Mesendoderm (in vitro differentiated cells): ENCODE results near the gene CFAP20DC.

Experiments used
- DNase-seq: peaks from one replicate; pipeline ENCODE4 v3.0.0; 2013
- H2AK5ac ChIP-seq: 2 replicates; pipeline ENCODE4 v1.6.1; 2013; ENCODE audit warnings: low read length, inconsistent platforms
- H2BK120ac ChIP-seq: 2 replicates; pipeline ENCODE4 v1.6.1; 2013; ENCODE audit warnings: low read depth, mild to moderate bottlenecking, low read length, moderate library complexity, mixed read lengths
- H2BK15ac ChIP-seq: replicated peaks from 2 replicates; pipeline ENCODE4 v1.6.1; 2013; ENCODE audit warnings: low read depth, mild to moderate bottlenecking, moderate library complexity
- H2BK5ac ChIP-seq: 2 replicates; pipeline ENCODE4 v1.6.1; 2013; ENCODE audit warnings: low read length, inconsistent platforms
- H3K18ac ChIP-seq: 2 replicates; pipeline ENCODE4 v1.6.1; 2013; ENCODE audit warnings: mild to moderate bottlenecking, low read length, mixed read lengths
- H3K23ac ChIP-seq: one replicate; pipeline ENCODE4 v1.6.1; 2013; ENCODE audit warnings: low read length
- H3K27ac ChIP-seq: 2 replicates; pipeline ENCODE4 v1.5.1; 2013; ENCODE audit warnings: low read depth, mild to moderate bottlenecking, inconsistent platforms, low read length, moderate library complexity
- H3K27me3 ChIP-seq: 2 replicates; pipeline ENCODE4 v1.6.1; 2013; ENCODE audit warnings: low read length, control low read depth, mild to moderate bottlenecking, inconsistent platforms; ENCODE audit not compliant: insufficient read depth, poor library complexity
- H3K36me3 ChIP-seq: 2 replicates; pipeline ENCODE4 v1.6.1; 2013; ENCODE audit warnings: low read length, inconsistent platforms; ENCODE audit not compliant: control insufficient read depth, insufficient read depth
- H3K4ac ChIP-seq: one replicate; pipeline ENCODE4 v1.6.1; 2013; ENCODE audit warnings: low read depth, mild to moderate bottlenecking, low read length, moderate library complexity
- H3K4me1 ChIP-seq: 2 replicates; pipeline ENCODE4 v1.6.1; 2013; ENCODE audit warnings: low read depth, low read length, inconsistent platforms; ENCODE audit not compliant: control insufficient read depth
- H3K4me2 ChIP-seq: 2 replicates; pipeline ENCODE4 v1.6.1; 2013; ENCODE audit warnings: low read length
- H3K4me3 ChIP-seq: 2 replicates; pipeline ENCODE4 v1.5.1; 2013; ENCODE audit warnings: mild to moderate bottlenecking, low read length
- H3K56ac ChIP-seq: one replicate; pipeline ENCODE4 v1.6.1; 2013; ENCODE audit warnings: low read length
- H3K79me1 ChIP-seq: 2 replicates; pipeline ENCODE4 v1.6.1; 2013; ENCODE audit warnings: low read length, inconsistent platforms
- H3K79me2 ChIP-seq: 2 replicates; pipeline ENCODE4 v1.6.1; 2013; ENCODE audit warnings: mild to moderate bottlenecking, low read length; ENCODE audit not compliant: control insufficient read depth, insufficient read depth
- H3K9ac ChIP-seq: 2 replicates; pipeline ENCODE4 v1.6.1; 2013; ENCODE audit warnings: low read length, inconsistent platforms
- H4K5ac ChIP-seq: one replicate; pipeline ENCODE4 v1.6.1; 2013; ENCODE audit warnings: low read length
- H4K8ac ChIP-seq: one replicate; pipeline ENCODE4 v1.6.1; 2013; ENCODE audit warnings: low read depth, mild to moderate bottlenecking, control low read depth, low read length, moderate library complexity
- WGBS: extraction: QIAGEN DNeasy Blood & Tissue Kit; methylation state at CpG from one replicate; pipeline ENCODE4 v1.1.7; 2013; ENCODE audit warnings: low lambda C conversion rate, missing lambda C conversion rate; ENCODE audit not compliant: insufficient coverage; ENCODE audit errors: extremely low coverage; 5-methylcytosine and 5-hydroxymethylcytosine counted together

Gene CFAP20DC

GRCh38 chr3:59069838-59070237 lies 20.0 kb upstream of the CFAP20DC start:
- Histone ChIP-seq H3K27ac (no peak overlapping the region), H3K36me3 (no peaks in the 10 kb centered on the region), H3K79me2 (no peaks in the 10 kb centered on the region), H3K4me2 (no peak overlapping the region), H2BK15ac (no peak overlapping the region), H2AK5ac (no peak overlapping the region), H3K9ac (no peak overlapping the region), H3K4me1 (no peaks in the 10 kb centered on the region), H2BK120ac (no peak overlapping the region), H3K4ac (no peak overlapping the region), H3K56ac (no peak overlapping the region), H3K27me3 (no peaks in the 10 kb centered on the region), H3K79me1 (no peaks in the 10 kb centered on the region), H3K18ac (no peak overlapping the region), H4K5ac (no peak overlapping the region), H3K23ac (no peak overlapping the region), H2BK5ac (no peak overlapping the region), H3K4me3 (no peak overlapping the region), H4K8ac (no peak overlapping the region)
- whole genome bisulfite sequencing = no CpG with 5 or more reads among the region's 2 CpGs
- DNase-seq = no peak

DNA sequence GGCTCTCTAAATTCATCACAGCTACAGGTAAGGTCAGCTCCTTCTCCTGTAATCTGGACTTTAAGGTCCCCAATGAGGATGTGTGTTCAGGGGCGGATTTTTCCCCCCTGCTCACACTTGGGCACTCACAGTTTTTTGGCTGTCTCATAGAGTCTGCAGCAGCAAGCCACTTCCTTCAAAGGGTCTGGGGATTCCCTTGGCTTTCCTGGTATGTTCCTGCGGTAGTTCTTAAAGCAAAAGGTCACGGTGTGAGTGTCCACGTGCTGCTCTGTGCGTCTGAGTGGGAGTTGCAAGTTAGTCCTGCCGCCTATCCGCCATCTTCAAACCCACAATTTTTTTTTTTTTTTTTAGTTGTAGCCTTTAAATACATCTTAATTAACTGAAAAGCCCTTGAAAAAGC lies 15.4 kb upstream of the CFAP20DC start:
- H3K27ac ChIP-seq = no peak overlapping the region
- DNase-seq = no peak
- no peak overlapping the region for H3K9ac ChIP-seq
- H3K4me3 ChIP-seq = no peak overlapping the region
- H3K4me1 ChIP-seq = no peaks in the 10 kb centered on the region
- H3K36me3 ChIP-seq = no peaks in the 10 kb centered on the region
- H2BK120ac ChIP-seq = no peak overlapping the region
- no peak overlapping the region for H2BK15ac ChIP-seq
- WGBS = no CpG with 5 or more reads among the region's 7 CpGs
- no peaks in the 10 kb centered on the region for H3K79me2 ChIP-seq
- no peak overlapping the region for H4K5ac ChIP-seq
- H2AK5ac ChIP-seq = no peak overlapping the region
- H4K8ac ChIP-seq = no peak overlapping the region
- H3K4me2 ChIP-seq = no peak overlapping the region
- H3K4ac ChIP-seq = no peak overlapping the region
- no peaks in the 10 kb centered on the region for H3K27me3 ChIP-seq
- no peak overlapping the region for H3K56ac ChIP-seq
- no peaks in the 10 kb centered on the region for H3K79me1 ChIP-seq
- H2BK5ac ChIP-seq = no peak overlapping the region
- H3K18ac ChIP-seq = no peak overlapping the region
- H3K23ac ChIP-seq = no peak overlapping the region

DNA sequence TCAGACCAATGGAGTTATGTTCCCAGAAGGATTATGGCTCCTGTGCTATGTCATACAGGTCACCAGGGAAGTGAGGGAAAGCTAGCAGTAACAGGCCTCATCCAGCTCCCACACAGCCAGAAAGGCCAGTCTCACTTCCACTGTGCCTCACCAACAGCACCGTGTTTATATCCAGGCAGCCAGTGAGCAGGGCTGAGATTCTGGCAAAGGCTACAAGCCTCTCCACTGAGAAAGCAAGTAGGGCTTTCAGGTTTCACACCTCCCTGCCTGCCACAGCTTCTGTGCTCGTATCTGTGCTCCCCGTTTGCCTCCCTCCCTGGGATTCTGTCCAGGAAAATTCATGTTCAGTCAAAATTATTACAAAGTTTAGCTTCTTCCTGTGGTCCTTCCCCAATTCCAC lies 14.9 kb upstream of the CFAP20DC start:
- WGBS = no CpG with 5 or more reads among the region's 3 CpGs
- Histone ChIP-seq H3K23ac (no peak overlapping the region), H3K79me1 (no peaks in the 10 kb centered on the region), H3K4ac (no peak overlapping the region), H3K4me1 (no peaks in the 10 kb centered on the region), H2BK120ac (no peak overlapping the region), H3K36me3 (no peaks in the 10 kb centered on the region), H4K5ac (no peak overlapping the region), H3K79me2 (no peaks in the 10 kb centered on the region), H3K27me3 (no peaks in the 10 kb centered on the region), H3K4me2 (no peak overlapping the region), H4K8ac (no peak overlapping the region), H3K27ac (no peak overlapping the region), H3K4me3 (no peak overlapping the region), H2BK5ac (no peak overlapping the region), H3K18ac (no peak overlapping the region), H3K9ac (no peak overlapping the region), H3K56ac (no peak overlapping the region), H2AK5ac (no peak overlapping the region), H2BK15ac (no peak overlapping the region)
- DNase-seq = no peak

GRCh38 chr3:59064276-59064675 lies 14.5 kb upstream of the CFAP20DC start:
- no peaks in the 10 kb centered on the region for H3K4me1 ChIP-seq
- no peak overlapping the region for H3K27ac ChIP-seq
- H3K4me3 ChIP-seq = no peak overlapping the region
- H3K4ac ChIP-seq = no peak overlapping the region
- no peaks in the 10 kb centered on the region for H3K79me2 ChIP-seq
- H4K5ac ChIP-seq = no peak overlapping the region
- H3K36me3 ChIP-seq = no peaks in the 10 kb centered on the region
- no peak overlapping the region for H3K23ac ChIP-seq
- no peaks in the 10 kb centered on the region for H3K79me1 ChIP-seq
- no CpG with 5 or more reads among the region's 2 CpGs for WGBS
- H4K8ac ChIP-seq = no peak overlapping the region
- H2AK5ac ChIP-seq = no peak overlapping the region
- H3K18ac ChIP-seq = no peak overlapping the region
- H3K56ac ChIP-seq = no peak overlapping the region
- H2BK15ac ChIP-seq = no peak overlapping the region
- no peak overlapping the region for H2BK120ac ChIP-seq
- no peak overlapping the region for H3K4me2 ChIP-seq
- DNase-seq = peak; percentile 56
- no peaks in the 10 kb centered on the region for H3K27me3 ChIP-seq
- H2BK5ac ChIP-seq = no peak overlapping the region
- H3K9ac ChIP-seq = no peak overlapping the region

- no peak overlapping the region for H4K5ac ChIP-seq
- no peak overlapping the region for H3K9ac ChIP-seq
- no peaks in the 10 kb centered on the region for H3K27me3 ChIP-seq
- H2AK5ac ChIP-seq = no peak overlapping the region
- DNase-seq = no peak
- no peak overlapping the region for H3K23ac ChIP-seq
- H3K18ac ChIP-seq = no peak overlapping the region
- H2BK15ac ChIP-seq = no peak overlapping the region
- no peaks in the 10 kb centered on the region for H3K4me1 ChIP-seq
- no peak overlapping the region for H3K4me3 ChIP-seq
- H2BK120ac ChIP-seq = no peak overlapping the region
- H3K4me2 ChIP-seq = no peak overlapping the region
- H2BK5ac ChIP-seq = no peak overlapping the region
- H3K4ac ChIP-seq = no peak overlapping the region
- H3K56ac ChIP-seq = no peak overlapping the region
- no peak overlapping the region for H4K8ac ChIP-seq
- no peak overlapping the region for H3K27ac ChIP-seq
- H3K79me1 ChIP-seq = no peaks in the 10 kb centered on the region
- H3K79me2 ChIP-seq = no peaks in the 10 kb centered on the region
- WGBS = no CpG with 5 or more reads among the region's 2 CpGs
- H3K36me3 ChIP-seq = no peaks in the 10 kb centered on the region
Measured at GRCh38 chr3:59056706-59057105, 6.9 kb upstream of the CFAP20DC start.

DNA sequence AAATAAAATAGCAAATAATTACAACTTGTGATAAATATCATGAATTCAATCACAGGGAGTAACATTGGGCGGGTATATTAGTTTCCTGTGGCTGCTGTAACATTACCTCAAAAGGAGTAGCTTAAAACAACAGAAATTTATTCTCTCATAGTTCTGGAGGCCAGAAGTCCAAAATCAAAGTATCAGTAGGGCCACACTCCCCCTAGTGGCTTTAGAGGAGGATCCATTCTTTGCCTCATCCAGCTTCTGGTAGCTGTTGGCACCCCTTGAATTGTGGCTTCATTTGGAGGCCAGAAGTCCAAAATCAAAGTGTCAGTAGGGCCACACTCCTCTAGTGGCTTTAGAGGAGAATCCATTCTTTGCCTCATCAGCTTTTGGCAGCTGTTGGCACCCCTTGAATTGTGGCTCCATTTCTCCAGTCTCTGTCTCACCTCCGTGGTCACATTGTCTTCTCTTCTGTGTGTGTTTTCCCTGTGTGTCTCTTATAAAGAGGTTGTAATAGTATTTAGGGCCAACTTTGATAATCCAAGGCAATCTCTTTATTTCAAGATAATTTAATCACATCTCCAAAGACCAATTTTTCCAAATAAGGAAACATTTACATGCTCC lies 3.1 kb upstream of the CFAP20DC start:
- H3K27me3 ChIP-seq = no peaks in the 10 kb centered on the region
- H3K4me3 ChIP-seq = no peak overlapping the region
- H3K18ac ChIP-seq = no peak overlapping the region
- no peak overlapping the region for H2BK15ac ChIP-seq
- H4K5ac ChIP-seq = no peak overlapping the region
- H3K4me2 ChIP-seq = no peak overlapping the region
- no peak overlapping the region for H3K27ac ChIP-seq
- no peaks in the 10 kb centered on the region for H3K79me1 ChIP-seq
- H2BK5ac ChIP-seq = no peak overlapping the region
- H3K23ac ChIP-seq = no peak overlapping the region
- H4K8ac ChIP-seq = no peak overlapping the region
- H3K9ac ChIP-seq = no peak overlapping the region
- H3K36me3 ChIP-seq = no peaks in the 10 kb centered on the region
- H2BK120ac ChIP-seq = no peak overlapping the region
- peaks cover 2% of the 10 kb centered on the region for H3K4me1 ChIP-seq
- no peak overlapping the region for H3K4ac ChIP-seq
- peak; percentile 63 for DNase-seq
- no peak overlapping the region for H3K56ac ChIP-seq
- H2AK5ac ChIP-seq = no peak overlapping the region
- no CpG with 5 or more reads among the region's 2 CpGs for whole genome bisulfite sequencing
- no peaks in the 10 kb centered on the region for H3K79me2 ChIP-seq
